Keratinocyte (primary cell): ENCODE data around the gene KLHL20.

Source experiments
- EZH2 ChIP-seq: IDR thresholded peaks from one replicate; pipeline ENCODE4 v1.6.1; 2012; ENCODE audit warnings: inconsistent platforms, mild to moderate bottlenecking, low read length, moderate library complexity
- TF ChIP-seq, protein P1 (sequence below), 3 experiments: IDR thresholded peaks in 1 of 3; conservative IDR thresholded peaks in 1 of 3; optimal IDR thresholded peaks in 1 of 3; 2 replicates in 2 of 3; 3 replicates in 1 of 3; pipeline versions ENCODE3 to v1.5.1; 2011; ENCODE audit warnings: low read length in 3 of 3, mild to moderate bottlenecking in 3 of 3, moderate library complexity in 2 of 3, control low read depth in 1 of 3, inconsistent platforms in 1 of 3; ENCODE audit not compliant: insufficient read depth in 2 of 3; ENCODE audit errors: extremely low read depth in 1 of 3

DNA sequence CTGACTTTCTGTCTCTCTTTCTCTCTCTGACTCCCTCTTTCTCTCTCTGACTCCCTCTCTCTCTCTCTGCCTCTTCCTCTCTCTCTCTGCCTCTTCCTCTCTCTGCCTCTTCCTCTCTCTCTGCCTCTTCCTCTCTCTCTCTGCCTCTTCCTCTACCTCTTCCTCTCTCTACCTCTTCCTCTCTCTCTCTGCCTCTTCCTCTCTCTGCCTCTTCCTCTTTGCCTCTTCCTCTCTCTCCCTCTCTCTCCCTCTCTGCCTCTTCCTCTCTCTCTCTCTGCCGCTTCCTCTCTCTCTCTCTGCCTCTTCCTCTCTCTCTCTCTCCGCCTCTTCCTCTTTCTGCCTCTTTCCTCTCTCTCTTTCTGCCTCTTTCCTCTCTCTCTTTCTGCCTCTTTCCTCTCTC is 26.5 kb upstream of the KLHL20 start:
- TF ChIP-seq EZH2: no peak
- TF ChIP-seq, protein P1, sequence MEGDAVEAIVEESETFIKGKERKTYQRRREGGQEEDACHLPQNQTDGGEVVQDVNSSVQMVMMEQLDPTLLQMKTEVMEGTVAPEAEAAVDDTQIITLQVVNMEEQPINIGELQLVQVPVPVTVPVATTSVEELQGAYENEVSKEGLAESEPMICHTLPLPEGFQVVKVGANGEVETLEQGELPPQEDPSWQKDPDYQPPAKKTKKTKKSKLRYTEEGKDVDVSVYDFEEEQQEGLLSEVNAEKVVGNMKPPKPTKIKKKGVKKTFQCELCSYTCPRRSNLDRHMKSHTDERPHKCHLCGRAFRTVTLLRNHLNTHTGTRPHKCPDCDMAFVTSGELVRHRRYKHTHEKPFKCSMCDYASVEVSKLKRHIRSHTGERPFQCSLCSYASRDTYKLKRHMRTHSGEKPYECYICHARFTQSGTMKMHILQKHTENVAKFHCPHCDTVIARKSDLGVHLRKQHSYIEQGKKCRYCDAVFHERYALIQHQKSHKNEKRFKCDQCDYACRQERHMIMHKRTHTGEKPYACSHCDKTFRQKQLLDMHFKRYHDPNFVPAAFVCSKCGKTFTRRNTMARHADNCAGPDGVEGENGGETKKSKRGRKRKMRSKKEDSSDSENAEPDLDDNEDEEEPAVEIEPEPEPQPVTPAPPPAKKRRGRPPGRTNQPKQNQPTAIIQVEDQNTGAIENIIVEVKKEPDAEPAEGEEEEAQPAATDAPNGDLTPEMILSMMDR (optimal IDR thresholded peaks at IDR 0.05 in 1 of 3, IDR thresholded peaks at IDR 0.05 in 1 of 3, conservative IDR thresholded peaks at IDR 0.05 in 1 of 3; ENCODE audit: extremely low read depth in 1 of 3, insufficient read depth in 2 of 3, low read length in 3 of 3): no peak
